Ishikawa (cell line): Measurements from ENCODE around the gene GPATCH1.
A peak's percentile ranks its signal among the peaks of the same experiment; 100 is the strongest.

ENCODE experiments used
- CEBPB ChIP-seq: IDR thresholded peaks from 2 replicates; pipeline ENCODE4 v1.6.1; 2012
- CREB1 ChIP-seq: IDR thresholded peaks from 2 replicates; pipeline ENCODE4 v1.6.1; 2012; ENCODE audit warnings: low read depth
- EGR1 ChIP-seq: IDR thresholded peaks from 2 replicates; pipeline ENCODE4 v1.6.1; 2012
- EP300 ChIP-seq: IDR thresholded peaks from 2 replicates; pipeline ENCODE4 v1.6.1; 2012; ENCODE audit warnings: borderline replicate concordance
- FOXM1 ChIP-seq: IDR thresholded peaks from 2 replicates; pipeline ENCODE4 v1.6.1; 2012; ENCODE audit warnings: low read depth, borderline replicate concordance
- NFIC ChIP-seq: IDR thresholded peaks from 2 replicates; pipeline ENCODE4 v1.6.1; 2012
- RAD21 ChIP-seq: IDR thresholded peaks from 2 replicates; pipeline ENCODE4 v1.6.1; 2012; ENCODE audit warnings: low read depth
- TAF1 ChIP-seq: IDR thresholded peaks from 2 replicates; pipeline ENCODE4 v1.6.1; 2012; ENCODE audit warnings: low read depth, mild to moderate bottlenecking
- TCF12 ChIP-seq: IDR thresholded peaks from 2 replicates; pipeline ENCODE4 v1.6.1; 2012; ENCODE audit warnings: low read depth
- TEAD4 ChIP-seq: IDR thresholded peaks from 2 replicates; pipeline ENCODE4 v1.6.1; 2012
- YY1 ChIP-seq: IDR thresholded peaks from 2 replicates; pipeline ENCODE4 v1.6.1; 2012; ENCODE audit warnings: low read depth
- ZBTB7A ChIP-seq: IDR thresholded peaks from 2 replicates; pipeline ENCODE4 v1.6.1; 2012; ENCODE audit warnings: low read depth
- TF ChIP-seq, protein P1 (sequence below): IDR thresholded peaks from 2 replicates; pipeline ENCODE4 v1.6.1; 2012
- TF ChIP-seq, protein P2 (sequence below): IDR thresholded peaks from 2 replicates; pipeline ENCODE4 v1.6.1; 2012; ENCODE audit warnings: low read depth, mild to moderate bottlenecking
- TF ChIP-seq, protein P3 (sequence below): IDR thresholded peaks from 2 replicates; pipeline ENCODE4 v1.6.1; 2012

Gene GPATCH1

DNA sequence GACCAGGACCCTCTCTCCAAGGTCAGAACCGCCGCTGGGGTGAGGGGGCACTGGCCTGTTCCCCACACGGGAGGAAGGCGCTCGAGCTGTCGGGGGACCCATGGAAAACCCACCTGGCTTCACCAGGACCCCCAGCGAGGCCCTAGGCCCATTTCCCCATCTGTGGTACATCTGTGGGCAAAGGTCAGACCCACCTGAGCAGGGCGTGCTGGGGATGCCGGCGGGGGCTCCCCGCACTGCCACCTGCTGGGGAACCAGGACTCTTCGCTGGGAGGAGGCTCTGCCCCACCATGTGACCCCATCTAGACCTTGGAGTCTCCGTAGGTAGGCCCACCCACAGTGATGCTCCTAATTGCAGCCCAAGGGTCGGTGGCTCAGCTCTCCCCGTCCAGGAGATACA is 51.4 kb downstream of the GPATCH1 start:
- TF ChIP-seq CEBPB: no peak
- no peak for TF ChIP-seq EGR1
- no peak for TF ChIP-seq NFIC
- TF ChIP-seq, protein P1, sequence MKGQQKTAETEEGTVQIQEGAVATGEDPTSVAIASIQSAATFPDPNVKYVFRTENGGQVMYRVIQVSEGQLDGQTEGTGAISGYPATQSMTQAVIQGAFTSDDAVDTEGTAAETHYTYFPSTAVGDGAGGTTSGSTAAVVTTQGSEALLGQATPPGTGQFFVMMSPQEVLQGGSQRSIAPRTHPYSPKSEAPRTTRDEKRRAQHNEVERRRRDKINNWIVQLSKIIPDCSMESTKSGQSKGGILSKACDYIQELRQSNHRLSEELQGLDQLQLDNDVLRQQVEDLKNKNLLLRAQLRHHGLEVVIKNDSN: no peak
- no peak for TF ChIP-seq RAD21

DNA sequence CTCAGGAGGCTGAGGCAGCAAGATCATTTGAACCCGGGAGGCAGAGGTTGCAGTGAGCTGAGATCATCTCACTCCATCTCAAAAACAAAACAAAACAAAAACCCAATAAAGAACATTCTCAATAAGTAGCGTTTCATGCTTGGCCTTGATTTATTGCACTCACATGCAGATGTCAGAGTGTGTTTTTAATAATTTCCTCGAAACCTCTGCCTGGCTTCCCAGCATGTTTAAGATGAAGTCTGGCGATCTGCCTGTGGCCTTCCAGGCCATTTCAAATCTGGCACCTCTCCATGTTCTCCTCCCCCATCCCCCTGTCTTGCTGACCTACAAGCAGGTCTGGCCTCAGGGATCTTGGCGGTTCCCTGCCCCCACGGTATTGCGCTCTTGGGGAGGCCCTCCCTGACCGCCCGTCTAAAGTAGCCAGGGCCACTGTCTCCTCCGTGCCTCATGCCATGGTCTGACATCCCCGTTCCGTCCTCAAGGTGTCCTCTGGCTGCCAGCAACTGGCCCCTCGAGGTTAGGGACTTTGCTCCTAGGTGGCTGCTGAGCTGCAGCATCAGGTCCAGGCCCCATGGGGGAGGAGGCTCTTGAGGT is 52.6 kb downstream of the GPATCH1 start:
- TF ChIP-seq, protein P2, sequence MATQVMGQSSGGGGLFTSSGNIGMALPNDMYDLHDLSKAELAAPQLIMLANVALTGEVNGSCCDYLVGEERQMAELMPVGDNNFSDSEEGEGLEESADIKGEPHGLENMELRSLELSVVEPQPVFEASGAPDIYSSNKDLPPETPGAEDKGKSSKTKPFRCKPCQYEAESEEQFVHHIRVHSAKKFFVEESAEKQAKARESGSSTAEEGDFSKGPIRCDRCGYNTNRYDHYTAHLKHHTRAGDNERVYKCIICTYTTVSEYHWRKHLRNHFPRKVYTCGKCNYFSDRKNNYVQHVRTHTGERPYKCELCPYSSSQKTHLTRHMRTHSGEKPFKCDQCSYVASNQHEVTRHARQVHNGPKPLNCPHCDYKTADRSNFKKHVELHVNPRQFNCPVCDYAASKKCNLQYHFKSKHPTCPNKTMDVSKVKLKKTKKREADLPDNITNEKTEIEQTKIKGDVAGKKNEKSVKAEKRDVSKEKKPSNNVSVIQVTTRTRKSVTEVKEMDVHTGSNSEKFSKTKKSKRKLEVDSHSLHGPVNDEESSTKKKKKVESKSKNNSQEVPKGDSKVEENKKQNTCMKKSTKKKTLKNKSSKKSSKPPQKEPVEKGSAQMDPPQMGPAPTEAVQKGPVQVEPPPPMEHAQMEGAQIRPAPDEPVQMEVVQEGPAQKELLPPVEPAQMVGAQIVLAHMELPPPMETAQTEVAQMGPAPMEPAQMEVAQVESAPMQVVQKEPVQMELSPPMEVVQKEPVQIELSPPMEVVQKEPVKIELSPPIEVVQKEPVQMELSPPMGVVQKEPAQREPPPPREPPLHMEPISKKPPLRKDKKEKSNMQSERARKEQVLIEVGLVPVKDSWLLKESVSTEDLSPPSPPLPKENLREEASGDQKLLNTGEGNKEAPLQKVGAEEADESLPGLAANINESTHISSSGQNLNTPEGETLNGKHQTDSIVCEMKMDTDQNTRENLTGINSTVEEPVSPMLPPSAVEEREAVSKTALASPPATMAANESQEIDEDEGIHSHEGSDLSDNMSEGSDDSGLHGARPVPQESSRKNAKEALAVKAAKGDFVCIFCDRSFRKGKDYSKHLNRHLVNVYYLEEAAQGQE: no peak
- TF ChIP-seq NFIC: peak; percentile 21; the same call in 1 of the 2 replicates

DNA sequence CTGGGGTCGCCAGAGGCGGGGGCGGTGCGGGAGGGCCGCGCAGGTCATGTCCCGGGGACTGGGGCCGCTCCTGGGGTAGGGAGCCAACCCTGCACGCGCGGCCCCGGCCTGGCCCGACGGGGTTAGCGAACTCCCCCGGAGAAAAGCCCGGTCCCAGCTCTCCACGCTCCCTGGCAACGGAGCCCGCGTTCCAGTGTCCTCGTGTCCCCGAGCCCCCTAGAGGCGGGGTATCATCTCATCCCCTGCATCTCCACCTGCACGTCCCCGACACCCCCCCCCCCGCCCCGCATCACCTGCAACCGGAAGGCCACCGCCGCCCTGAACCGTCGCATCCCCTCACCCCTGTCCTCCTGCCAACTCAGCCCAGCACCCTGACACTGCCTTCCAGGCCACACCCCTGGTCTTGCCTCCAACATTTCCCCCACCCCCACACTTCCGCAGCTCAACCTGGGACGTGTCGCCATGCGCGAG is 53.6 kb downstream of the GPATCH1 start:
- TF ChIP-seq RAD21 (no peak), TAF1 (no peak), EGR1 (no peak), FOXM1 (no peak), CEBPB (no peak), NFIC (no peak), CREB1 (no peak), TCF12 (no peak), ZBTB7A (no peak), TEAD4 (no peak), EP300 (no peak), YY1 (no peak)
- TF ChIP-seq, protein P2: no peak
- TF ChIP-seq, protein P3, sequence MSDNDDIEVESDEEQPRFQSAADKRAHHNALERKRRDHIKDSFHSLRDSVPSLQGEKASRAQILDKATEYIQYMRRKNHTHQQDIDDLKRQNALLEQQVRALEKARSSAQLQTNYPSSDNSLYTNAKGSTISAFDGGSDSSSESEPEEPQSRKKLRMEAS: no peak
- TF ChIP-seq, protein P1: no peak

DNA sequence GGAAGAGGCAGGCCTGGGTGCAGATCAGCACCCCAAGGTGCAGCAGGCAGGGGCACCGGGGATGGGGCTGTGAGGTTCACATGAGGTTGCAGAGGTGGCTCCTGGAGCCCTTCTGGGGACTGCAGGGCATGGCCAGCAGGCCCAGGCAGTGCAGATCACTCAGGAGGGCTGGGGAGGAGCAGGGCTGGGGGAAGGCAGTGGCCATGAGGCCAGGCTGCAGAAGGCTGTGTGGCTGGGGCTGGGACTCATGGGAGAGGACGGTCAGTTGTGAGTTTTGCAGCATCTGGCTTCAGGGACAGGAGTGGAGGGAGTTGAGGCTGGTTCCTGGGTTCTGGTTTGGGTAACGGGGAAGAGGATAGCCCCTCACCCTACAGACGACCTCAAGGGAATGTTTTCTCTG is 58.2 kb downstream of the GPATCH1 start:
- TF ChIP-seq TCF12: no peak
- TF ChIP-seq, protein P2: no peak
- TF ChIP-seq ZBTB7A: no peak
- no peak for TF ChIP-seq NFIC

DNA sequence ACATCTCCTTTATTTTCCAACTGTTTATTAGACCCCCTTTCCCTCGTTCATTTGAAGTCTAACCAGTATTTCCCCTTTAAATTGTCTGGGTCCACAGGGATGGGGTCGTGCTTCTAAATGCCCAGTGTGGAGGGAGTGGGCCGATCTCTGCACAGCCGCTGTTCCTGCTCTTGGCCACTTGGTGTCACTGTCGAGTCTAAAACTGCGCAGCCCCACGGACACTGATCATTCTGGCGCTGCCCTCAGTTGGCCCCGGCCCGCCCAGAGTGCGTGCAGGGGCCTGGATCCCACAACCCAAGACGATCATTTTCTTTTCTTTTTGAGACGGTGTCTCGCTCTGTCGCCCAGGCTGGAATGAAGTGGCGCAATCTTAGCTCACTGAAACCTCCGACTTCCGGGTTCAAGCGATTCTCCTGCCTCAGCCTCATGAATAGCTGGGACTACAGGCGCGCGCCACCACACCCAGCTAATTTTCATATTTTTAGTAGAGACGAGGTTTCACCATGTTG is 63.0 kb downstream of the GPATCH1 start:
- peak; percentile 95 for TF ChIP-seq RAD21
- TF ChIP-seq FOXM1: no peak
- TF ChIP-seq, protein P3: no peak
- TF ChIP-seq, protein P2: no peak
- TF ChIP-seq ZBTB7A: no peak
- no peak for TF ChIP-seq CREB1
- TF ChIP-seq, protein P1: no peak
- TF ChIP-seq EGR1: no peak
- no peak for TF ChIP-seq YY1
- no peak for TF ChIP-seq TCF12
- no peak for TF ChIP-seq CEBPB
- no peak for TF ChIP-seq TEAD4
- no peak for TF ChIP-seq NFIC
- 0 out of 2 replicates have a peak, but pooled peaks have one; percentile 15 for TF ChIP-seq EP300
- TF ChIP-seq TAF1: no peak
